DMS 273 treated with DMSO at 0.1 percent for 48 hours (cell line): ENCODE results near the gene BTRC.

Source experiments
- DNase-seq: peaks from one replicate; lab custom pipeline; 2025; lab: John Stamatoyannopoulos, UW

Gene BTRC

GRCh38 chr10:101545898-101546297 is 191.9 kb downstream of the BTRC start:
- no peak for DNase-seq

- no peak for DNase-seq
Measured at GRCh38 chr10:101550965-101551364, 197.0 kb downstream of the BTRC start.

- no peak for DNase-seq
Measured at GRCh38 chr10:101552442-101552841, 198.5 kb downstream of the BTRC start.

GRCh38 chr10:101557541-101557940 is 203.6 kb downstream of the BTRC start:
- DNase-seq = no peak

GRCh38 chr10:101558204-101558603 is 204.2 kb downstream of the BTRC start:
- DNase-seq = no peak

GRCh38 chr10:101558671-101559595 is 205.0 kb downstream of the BTRC start:
- DNase-seq = no peak

GRCh38 chr10:101559596-101560297 is 205.8 kb downstream of the BTRC start:
- DNase-seq = no peak

- DNase-seq = no peak
Measured at GRCh38 chr10:101560298-101561067, 206.5 kb downstream of the BTRC start.

GRCh38 chr10:101561068-101561915 is 207.3 kb downstream of the BTRC start:
- no peak for DNase-seq

GRCh38 chr10:101562231-101562630 is 208.3 kb downstream of the BTRC start:
- DNase-seq = no peak

GRCh38 chr10:101563007-101563406 is 209.0 kb downstream of the BTRC start:
- DNase-seq = no peak

GRCh38 chr10:101563497-101564040 is 209.6 kb downstream of the BTRC start:
- DNase-seq = no peak

GRCh38 chr10:101564490-101564991 is 210.6 kb downstream of the BTRC start:
- DNase-seq = no peak

- no peak for DNase-seq
Measured at GRCh38 chr10:101565370-101565900, 211.5 kb downstream of the BTRC start.

- no peak for DNase-seq
Measured at GRCh38 chr10:101565936-101566332, 212.0 kb downstream of the BTRC start.

- DNase-seq = no peak
Measured at GRCh38 chr10:101566333-101567164, 212.6 kb downstream of the BTRC start.

- no peak for DNase-seq
Measured at GRCh38 chr10:101567165-101568006, 213.4 kb downstream of the BTRC start.

GRCh38 chr10:101568054-101568745 is 214.2 kb downstream of the BTRC start:
- DNase-seq = no peak
